Neural progenitor cell (in vitro differentiated cells): ENCODE measurements around the gene GCK. TPM values are rescaled to one million over a fixed set of nuclear protein-coding genes. Genes with fewer than 3 reads are reported as not detected.

Experiments
- DNase-seq: peaks from one replicate; pipeline ENCODE4 v3.0.0-alpha.2; 2016; ENCODE audit warnings: low spot score
- H2AFZ ChIP-seq: fragments of 200-600 bp; sonication (generic); replicated peaks from 2 replicates; pipeline ENCODE4 v1.6.1; 2016; ENCODE audit warnings: antibody characterized with exemption
- H3F3A ChIP-seq: fragments of 200-600 bp; sonication (generic); 2 replicates; pipeline ENCODE4 v1.6.1; 2016; ENCODE audit warnings: antibody characterized with exemption, low read depth
- H3K27ac ChIP-seq: fragments of 200-600 bp; sonication (generic); 2 replicates; pipeline ENCODE4 v1.5.1; 2016; ENCODE audit warnings: mild to moderate bottlenecking
- H3K27me3 ChIP-seq: fragments of 200-600 bp; sonication (generic); 2 replicates; pipeline ENCODE4 v1.6.1; 2016; ENCODE audit warnings: mild to moderate bottlenecking, moderate library complexity
- H3K36me3 ChIP-seq: fragments of 200-600 bp; sonication (generic); 2 replicates; pipeline ENCODE4 v1.5.1; 2016
- H3K4me1 ChIP-seq: fragments of 200-600 bp; sonication (generic); 2 replicates; pipeline ENCODE4 v1.6.1; 2016; ENCODE audit warnings: mixed run types
- H3K4me2 ChIP-seq: fragments of 200-600 bp; sonication (generic); 2 replicates; pipeline ENCODE4 v1.6.1; 2016
- H3K4me3 ChIP-seq: fragments of 200-600 bp; sonication (generic); 2 replicates; pipeline ENCODE4 v1.5.1; 2016
- H3K79me2 ChIP-seq: fragments of 200-600 bp; sonication (generic); 2 replicates; pipeline ENCODE4 v1.6.1; 2016; ENCODE audit warnings: low read depth
- H3K9ac ChIP-seq: fragments of 200-600 bp; sonication (generic); 2 replicates; pipeline ENCODE4 v1.6.1; 2016
- H3K9me3 ChIP-seq: fragments of 200-600 bp; sonication (generic); 2 replicates; pipeline ENCODE4 v1.5.1; 2016; ENCODE audit warnings: low read depth
- H4K20me1 ChIP-seq: fragments of 200-600 bp; sonication (generic); 2 replicates; pipeline ENCODE4 v1.6.1; 2016; ENCODE audit warnings: low read depth
- H3K27ac Mint-ChIP-seq: 3 replicates; pipeline ENCODE4 v1.8.0; 2021; ENCODE audit warnings: mixed read lengths
- H3K27me3 Mint-ChIP-seq: 2 replicates; pipeline ENCODE4 v1.8.0; 2022; ENCODE audit warnings: low read depth, mild to moderate bottlenecking, inconsistent platforms, moderate library complexity, mixed read lengths; ENCODE audit not compliant: insufficient read depth
- H3K36me3 Mint-ChIP-seq: 3 replicates; pipeline ENCODE4 v1.8.0; 2021; ENCODE audit warnings: mixed read lengths
- H3K4me1 Mint-ChIP-seq: 3 replicates; pipeline ENCODE4 v1.8.0; 2021; ENCODE audit warnings: mixed read lengths
- H3K4me3 Mint-ChIP-seq: 3 replicates; pipeline ENCODE4 v1.8.0; 2021; ENCODE audit warnings: mild to moderate bottlenecking, moderate library complexity, mixed read lengths
- H3K9me3 Mint-ChIP-seq: 3 replicates; pipeline ENCODE4 v1.8.0; 2020; ENCODE audit warnings: mixed read lengths
- EZH2 ChIP-seq: fragments of 200-600 bp; sonication (generic); IDR thresholded peaks from 2 replicates; pipeline ENCODE4 v1.6.1; 2017; ENCODE audit warnings: antibody characterized with exemption, mild to moderate bottlenecking, moderate library complexity
- EZH2phosphoT487 ChIP-seq: fragments of 200-600 bp; sonication (generic); IDR thresholded peaks from 2 replicates; pipeline ENCODE4 v1.6.1; 2017; ENCODE audit warnings: antibody characterized with exemption
- total RNA-seq: library from RNA; depleted of rRNA; stranded (reverse); fragments of >200 nt; gene quantifications from 2 replicates; pipeline ENCODE4 v1.2.3, GENCODE V29; 2015; ENCODE audit warnings: low replicate concordance
- TF ChIP-seq, protein P1 (sequence below): fragments of 200-600 bp; sonication (generic); IDR thresholded peaks from 2 replicates; pipeline ENCODE4 v1.5.1; 2017; ENCODE audit warnings: antibody characterized with exemption, mild to moderate bottlenecking

The GCK gene
- total RNA-seq, 1 donor from 2014 or later, result not detected

- TF ChIP-seq, protein P1, sequence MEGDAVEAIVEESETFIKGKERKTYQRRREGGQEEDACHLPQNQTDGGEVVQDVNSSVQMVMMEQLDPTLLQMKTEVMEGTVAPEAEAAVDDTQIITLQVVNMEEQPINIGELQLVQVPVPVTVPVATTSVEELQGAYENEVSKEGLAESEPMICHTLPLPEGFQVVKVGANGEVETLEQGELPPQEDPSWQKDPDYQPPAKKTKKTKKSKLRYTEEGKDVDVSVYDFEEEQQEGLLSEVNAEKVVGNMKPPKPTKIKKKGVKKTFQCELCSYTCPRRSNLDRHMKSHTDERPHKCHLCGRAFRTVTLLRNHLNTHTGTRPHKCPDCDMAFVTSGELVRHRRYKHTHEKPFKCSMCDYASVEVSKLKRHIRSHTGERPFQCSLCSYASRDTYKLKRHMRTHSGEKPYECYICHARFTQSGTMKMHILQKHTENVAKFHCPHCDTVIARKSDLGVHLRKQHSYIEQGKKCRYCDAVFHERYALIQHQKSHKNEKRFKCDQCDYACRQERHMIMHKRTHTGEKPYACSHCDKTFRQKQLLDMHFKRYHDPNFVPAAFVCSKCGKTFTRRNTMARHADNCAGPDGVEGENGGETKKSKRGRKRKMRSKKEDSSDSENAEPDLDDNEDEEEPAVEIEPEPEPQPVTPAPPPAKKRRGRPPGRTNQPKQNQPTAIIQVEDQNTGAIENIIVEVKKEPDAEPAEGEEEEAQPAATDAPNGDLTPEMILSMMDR, result no peak
- no peak for TF ChIP-seq EZH2
- Histone ChIP-seq H3K4me2 (no peak overlapping the region), H3F3A (no peaks in the 10 kb centered on the region), H3K4me3 (no peak overlapping the region), H4K20me1 (no peaks in the 10 kb centered on the region), H2AFZ (no peak overlapping the region), H3K27ac (no peak overlapping the region), H3K79me2 (no peaks in the 10 kb centered on the region), H3K4me1 (no peaks in the 10 kb centered on the region), H3K9ac (no peak overlapping the region), H3K27me3 (no peaks in the 10 kb centered on the region), H3K36me3 (no peaks in the 10 kb centered on the region), H3K9me3 (no peaks in the 10 kb centered on the region)
- Mint-ChIP-seq H3K9me3 (no peaks in the 10 kb centered on the region), H3K4me1 (peaks cover 5% of the 10 kb centered on the region), H3K27me3 (peaks cover under 1% of the 10 kb centered on the region), H3K36me3 (no peaks in the 10 kb centered on the region), H3K4me3 (no peak overlapping the region), H3K27ac (no peak overlapping the region)
- no peak for DNase-seq
Measured at GRCh38 chr7:44136731-44137130, 52.5 kb downstream of the GCK start.

DNA sequence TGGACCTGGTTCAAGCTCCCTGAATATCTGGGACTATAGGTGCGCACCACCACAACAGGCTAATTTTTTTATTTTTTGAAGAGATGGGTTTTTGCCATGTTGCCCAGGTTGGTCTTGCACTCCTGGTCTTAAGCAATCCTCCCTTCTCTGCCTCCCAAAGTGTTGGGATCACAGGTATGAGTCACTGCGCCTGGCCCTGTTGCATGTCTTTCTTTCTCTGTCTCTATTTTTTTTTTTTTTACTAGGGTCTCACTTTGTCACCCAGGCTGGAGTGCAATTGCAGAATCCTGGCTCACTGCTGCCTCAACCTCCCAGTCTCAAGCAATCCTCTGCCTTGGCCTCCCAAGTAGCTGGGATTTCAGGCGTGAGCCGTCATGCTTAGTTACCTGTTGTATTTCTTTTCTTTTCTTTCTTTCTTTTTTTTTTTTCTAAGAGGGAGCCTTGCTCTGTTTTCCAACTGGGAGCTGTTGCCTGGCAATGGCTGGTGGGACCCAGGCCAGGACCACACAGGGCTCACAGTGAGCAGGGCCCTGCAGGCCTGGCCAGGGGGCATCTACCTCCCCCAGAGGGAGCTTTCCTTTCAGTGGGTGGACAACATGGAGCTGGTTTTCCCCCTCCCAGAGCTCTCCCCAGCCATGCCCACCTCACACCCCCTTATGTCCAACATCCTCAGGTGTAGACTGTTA is 54.2 kb downstream of the GCK start:
- Histone ChIP-seq H4K20me1 (no peaks in the 10 kb centered on the region), H3K79me2 (no peaks in the 10 kb centered on the region), H3F3A (no peaks in the 10 kb centered on the region), H2AFZ (no peak overlapping the region), H3K9ac (no peak overlapping the region), H3K4me2 (no peak overlapping the region), H3K4me3 (no peak overlapping the region), H3K4me1 (no peaks in the 10 kb centered on the region), H3K36me3 (no peaks in the 10 kb centered on the region), H3K27me3 (no peaks in the 10 kb centered on the region), H3K9me3 (no peaks in the 10 kb centered on the region), H3K27ac (no peak overlapping the region)
- DNase-seq, result no peak
- Mint-ChIP-seq H3K4me1 (peaks cover 8% of the 10 kb centered on the region), H3K27ac (no peak overlapping the region), H3K4me3 (no peak overlapping the region), H3K27me3 (peaks cover 2% of the 10 kb centered on the region), H3K9me3 (no peaks in the 10 kb centered on the region), H3K36me3 (no peaks in the 10 kb centered on the region)
- no peak for TF ChIP-seq EZH2phosphoT487
- TF ChIP-seq, protein P1, result no peak
- TF ChIP-seq EZH2, result no peak

- H3K4me3 ChIP-seq, result no peak overlapping the region
- no peaks in the 10 kb centered on the region for H3K36me3 ChIP-seq
- H3K79me2 ChIP-seq, result no peaks in the 10 kb centered on the region
- peaks cover 8% of the 10 kb centered on the region for H3K4me1 Mint-ChIP-seq
- H3K27me3 Mint-ChIP-seq, result peaks cover 2% of the 10 kb centered on the region
- H3K27ac Mint-ChIP-seq, result no peak overlapping the region
- H3K9ac ChIP-seq, result no peak overlapping the region
- H3K27me3 ChIP-seq, result no peaks in the 10 kb centered on the region
- TF ChIP-seq EZH2 (no peak), EZH2phosphoT487 (no peak)
- TF ChIP-seq, protein P1, result no peak
- no peak for DNase-seq
- H3F3A ChIP-seq, result no peaks in the 10 kb centered on the region
- H3K27ac ChIP-seq, result no peak overlapping the region
- no peaks in the 10 kb centered on the region for H4K20me1 ChIP-seq
- H3K9me3 ChIP-seq, result no peaks in the 10 kb centered on the region
- H3K4me2 ChIP-seq, result no peak overlapping the region
- H3K4me3 Mint-ChIP-seq, result no peak overlapping the region
- H3K36me3 Mint-ChIP-seq, result no peaks in the 10 kb centered on the region
- no peaks in the 10 kb centered on the region for H3K9me3 Mint-ChIP-seq
- H3K4me1 ChIP-seq, result no peaks in the 10 kb centered on the region
- H2AFZ ChIP-seq, result no peak overlapping the region
Measured at GRCh38 chr7:44133295-44133694, 55.9 kb downstream of the GCK start.
